Stimulated activated CD8-positive, alpha-beta memory T cell treated with anti-CD3 and anti-CD28 coated beads, Interleukin-2, amount 100 ng/mL, for 48 hours (primary cell): ENCODE data around the gene GALNT9.

ENCODE experiments used
- DNase-seq, 2 donors: peaks; one replicate each; pipeline ENCODE4 v3.0.0-alpha.2; 2020; ENCODE audit warnings: low read depth in 2 of 2

The GALNT9 gene

GRCh38 chr12:132185705-132186104 is 143.7 kb downstream of the GALNT9 start:
- no peak for DNase-seq

- DNase-seq, result no peak
Observed at GRCh38 chr12:132182711-132183365, 146.6 kb downstream of the GALNT9 start.

- DNase-seq, result no peak
Observed at GRCh38 chr12:132182206-132182710, 147.1 kb downstream of the GALNT9 start.

GRCh38 chr12:132181570-132182200 is 147.7 kb downstream of the GALNT9 start:
- DNase-seq, result no peak

- no peak for DNase-seq
Observed at GRCh38 chr12:132180648-132181546, 148.5 kb downstream of the GALNT9 start.

- no peak for DNase-seq
Observed at GRCh38 chr12:132179431-132180362, 149.7 kb downstream of the GALNT9 start.

- no peak for DNase-seq
Observed at GRCh38 chr12:132178801-132179401, 150.5 kb downstream of the GALNT9 start.

- DNase-seq, result no peak
Observed at GRCh38 chr12:132178316-132178715, 151.1 kb downstream of the GALNT9 start.

- DNase-seq, result no peak
Observed at GRCh38 chr12:132176920-132177551, 152.4 kb downstream of the GALNT9 start.

GRCh38 chr12:132176385-132176919 is 152.9 kb downstream of the GALNT9 start:
- DNase-seq, result no peak

GRCh38 chr12:132175496-132176384 is 153.6 kb downstream of the GALNT9 start:
- DNase-seq, result no peak

- no peak for DNase-seq
Observed at GRCh38 chr12:132174839-132175490, 154.4 kb downstream of the GALNT9 start.

- no peak for DNase-seq
Observed at GRCh38 chr12:132174015-132174838, 155.2 kb downstream of the GALNT9 start.

- DNase-seq, result no peak
Observed at GRCh38 chr12:132173135-132174014, 156.0 kb downstream of the GALNT9 start.

- no peak for DNase-seq
Observed at GRCh38 chr12:132172619-132173018, 156.8 kb downstream of the GALNT9 start.

- no peak for DNase-seq
Observed at GRCh38 chr12:132171968-132172521, 157.3 kb downstream of the GALNT9 start.
